ENCODE results near the gene COTL1.
A peak's percentile ranks its signal among the peaks of the same experiment; 100 is the strongest.
"Not testable (repeated sequence)": the region's sequence is repeated elsewhere in the genome, so short reads cannot be mapped to it uniquely, and the experiment has no call there.

COTL1 gene

GRCh38 chr16:84574191-84574590 is 43.7 kb downstream of the COTL1 start:
- no peak for FAIRE-seq
- DNase-seq (ENCODE audit: insufficient read length, low spot score) = no peak

DNA sequence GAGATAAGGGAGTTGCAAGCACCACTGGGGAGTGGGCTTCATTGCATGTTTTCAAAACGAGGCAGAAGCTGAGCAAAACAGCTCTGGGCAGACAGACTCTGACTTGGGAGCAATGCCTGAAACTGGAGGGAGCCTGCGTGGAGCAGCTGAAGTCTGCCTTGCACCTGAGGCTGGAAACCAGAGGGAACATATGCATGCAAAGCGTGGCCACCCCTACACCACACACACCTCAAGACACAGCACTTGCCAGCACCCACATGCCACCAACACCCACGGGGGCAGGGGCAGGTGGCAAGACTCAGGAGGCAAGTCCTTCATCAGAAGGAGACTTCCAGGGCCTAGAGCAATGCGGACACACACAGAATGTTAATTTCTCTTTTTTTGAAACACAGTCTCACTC is 45.8 kb downstream of the COTL1 start:
- no peak for FAIRE-seq
- no peak for DNase-seq (ENCODE audit: insufficient read length, low spot score)

DNA sequence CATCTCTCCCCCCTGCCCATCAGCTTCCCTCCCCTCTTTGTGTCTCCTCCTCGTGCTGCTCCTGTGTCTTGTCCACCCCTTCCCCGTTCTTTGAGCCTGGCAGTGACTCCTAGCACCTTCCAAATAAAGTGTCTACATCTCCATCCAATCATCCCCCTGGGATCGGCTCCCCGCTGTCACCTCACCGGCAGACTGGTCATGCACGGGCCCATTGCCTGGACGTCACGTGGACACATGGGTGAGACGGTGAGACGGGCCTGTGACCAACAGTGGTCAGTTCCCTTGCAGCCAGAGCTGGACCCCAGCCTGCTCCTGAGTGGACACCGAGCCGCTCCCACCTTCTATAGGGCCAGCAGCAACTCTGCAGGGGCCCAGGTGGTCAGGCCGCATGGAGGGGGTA is 46.4 kb downstream of the COTL1 start:
- peak; percentile 20 for FAIRE-seq
- DNase-seq (ENCODE audit: insufficient read length, low spot score) = no peak

GRCh38 chr16:84570739-84571403 is 47.0 kb downstream of the COTL1 start:
- no peak for DNase-seq (ENCODE audit: insufficient read length, low spot score)
- no peak for FAIRE-seq

GRCh38 chr16:84569382-84569987 is 48.4 kb downstream of the COTL1 start:
- DNase-seq (ENCODE audit: insufficient read length, low spot score) = no peak
- no peak for FAIRE-seq

GRCh38 chr16:84568066-84568465 is 49.8 kb downstream of the COTL1 start:
- FAIRE-seq = peak; percentile 54
- DNase-seq (ENCODE audit: insufficient read length, low spot score) = no peak

- DNase-seq (ENCODE audit: insufficient read length, low spot score) (no peak), FAIRE-seq (no peak)
Observed at GRCh38 chr16:84567286-84567962, 50.5 kb downstream of the COTL1 start.

GRCh38 chr16:84566545-84567257 is 51.2 kb downstream of the COTL1 start:
- DNase-seq (ENCODE audit: insufficient read length, low spot score) (no peak), FAIRE-seq (no peak)

DNA sequence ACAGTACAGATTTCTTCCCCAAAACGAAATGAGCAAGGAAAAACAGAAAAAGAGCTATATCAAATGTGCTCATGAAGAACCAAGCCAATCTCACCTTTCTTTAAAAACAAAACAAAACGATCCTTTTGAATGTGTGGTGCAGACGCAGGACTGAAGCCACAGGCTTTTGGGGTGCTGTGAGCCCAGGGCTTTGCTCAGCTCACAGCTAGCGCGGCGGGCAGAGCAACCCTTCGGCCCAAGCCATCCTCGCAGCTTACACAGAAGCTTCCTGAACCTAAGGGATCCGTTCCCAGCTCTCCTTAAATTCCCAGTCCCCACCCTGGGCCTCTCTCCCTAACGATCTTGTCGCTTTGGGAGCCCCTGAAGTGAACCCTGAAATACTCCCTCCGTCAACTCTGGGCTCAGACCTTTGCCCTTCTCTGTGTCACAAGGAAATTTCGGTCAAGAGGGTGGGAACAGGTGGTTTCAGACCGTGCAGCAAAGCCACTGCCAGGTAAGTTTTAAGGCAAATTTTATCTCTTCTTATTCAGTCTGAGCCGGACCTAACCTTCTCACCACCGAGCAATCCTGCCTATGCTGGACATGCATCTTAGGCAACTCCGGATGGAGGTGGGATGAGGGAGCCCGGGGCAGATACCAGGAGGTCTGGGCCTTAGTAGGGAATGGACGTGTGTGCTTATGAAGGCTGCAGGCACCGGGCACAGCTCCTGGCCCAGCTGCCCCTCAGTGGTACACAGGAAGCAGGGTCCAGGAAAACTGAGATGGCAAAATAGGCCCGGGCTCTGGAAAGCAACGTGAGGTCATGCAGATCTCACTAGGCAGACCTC is 52.0 kb downstream of the COTL1 start:
- DNase-seq (ENCODE audit: insufficient read length, low spot score) (no peak), FAIRE-seq (no peak)

DNA sequence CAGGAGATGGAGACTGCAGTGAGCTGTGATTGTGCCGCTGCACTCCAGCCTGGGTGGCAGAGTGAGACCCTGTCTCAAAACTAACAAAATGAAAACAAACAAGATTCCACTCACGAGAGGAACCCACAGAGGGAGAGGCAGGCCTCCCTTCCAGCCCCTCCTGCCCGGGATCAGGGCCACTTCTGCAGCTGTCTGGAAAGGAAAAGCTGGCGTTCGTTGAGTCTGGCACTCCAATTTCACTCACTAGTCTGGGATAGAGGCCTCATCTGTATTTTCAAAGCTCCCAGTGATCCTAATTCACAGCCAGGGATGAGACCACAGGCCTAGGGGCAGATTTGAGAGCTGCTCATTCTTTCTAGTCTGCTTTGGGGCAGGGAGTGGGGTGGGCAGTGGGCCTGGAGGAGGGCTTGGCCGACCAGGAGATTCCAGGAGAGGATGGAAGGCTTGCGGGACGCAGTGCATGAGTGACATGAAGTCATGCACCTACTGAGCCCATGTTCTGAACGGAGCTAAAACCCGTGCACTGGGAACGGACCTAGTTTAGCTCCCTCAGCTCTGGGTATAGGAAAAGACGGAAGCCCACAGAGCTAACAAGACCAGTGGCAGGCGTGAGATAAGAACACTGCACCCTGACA is 54.0 kb downstream of the COTL1 start:
- FAIRE-seq = no peak
- DNase-seq (ENCODE audit: insufficient read length, low spot score) = no peak

DNA sequence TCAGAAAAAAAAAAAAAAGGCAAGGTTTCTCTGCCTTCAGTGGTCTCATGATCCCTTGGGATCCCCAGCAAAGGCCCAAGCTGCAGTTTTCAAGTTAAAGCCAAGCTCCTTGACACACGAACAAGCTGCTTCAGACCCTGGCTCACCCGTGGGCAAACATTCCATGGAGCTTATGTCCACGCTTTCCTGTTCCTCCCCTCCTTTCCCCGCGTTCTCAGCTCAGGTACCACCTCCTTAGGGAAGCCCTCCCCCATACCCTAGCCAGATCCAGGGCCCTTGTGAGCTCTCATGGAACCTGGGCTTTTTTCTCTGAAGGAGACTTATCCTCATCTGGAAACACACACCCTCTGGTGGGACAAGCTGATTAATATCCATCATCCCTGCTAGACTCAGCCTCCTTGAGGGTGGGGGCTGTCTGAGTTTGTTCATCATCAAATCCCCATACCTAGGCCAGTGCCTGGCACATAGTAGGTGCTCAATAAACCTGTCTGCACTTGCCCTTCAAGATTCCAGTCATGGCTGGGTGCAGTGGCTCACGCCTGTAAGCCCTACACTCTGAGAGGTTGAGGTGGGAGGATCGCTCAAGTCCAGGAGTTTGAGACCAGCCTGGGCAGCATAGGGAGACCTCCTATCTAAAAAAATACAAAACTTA is 54.7 kb downstream of the COTL1 start:
- FAIRE-seq (no peak), DNase-seq (ENCODE audit: insufficient read length, low spot score) (no peak)

- FAIRE-seq = no peak
- DNase-seq (ENCODE audit: insufficient read length, low spot score) = no peak
Observed at GRCh38 chr16:84562174-84562815, 55.6 kb downstream of the COTL1 start.

DNA sequence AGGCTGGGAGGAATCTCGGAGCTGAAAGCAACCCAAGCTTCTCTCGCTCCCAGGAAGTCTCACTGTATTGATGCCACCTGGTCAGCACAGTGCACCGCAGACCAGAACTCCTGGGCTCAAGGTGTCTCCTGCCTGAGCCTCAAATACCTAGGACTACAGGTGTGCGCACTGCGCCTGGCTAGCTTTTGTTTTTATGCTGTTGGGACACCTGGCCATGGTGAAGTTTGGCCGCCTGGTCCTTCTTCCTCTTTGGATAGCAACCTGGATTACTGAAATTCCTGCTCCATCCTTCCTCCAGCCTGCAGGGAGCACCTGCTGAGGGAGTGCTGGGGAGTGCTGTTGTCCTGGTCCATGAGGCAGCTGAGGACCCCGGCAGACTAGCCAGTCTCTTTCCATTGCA is 56.6 kb downstream of the COTL1 start:
- FAIRE-seq (no peak), DNase-seq (ENCODE audit: insufficient read length, low spot score) (no peak)

DNA sequence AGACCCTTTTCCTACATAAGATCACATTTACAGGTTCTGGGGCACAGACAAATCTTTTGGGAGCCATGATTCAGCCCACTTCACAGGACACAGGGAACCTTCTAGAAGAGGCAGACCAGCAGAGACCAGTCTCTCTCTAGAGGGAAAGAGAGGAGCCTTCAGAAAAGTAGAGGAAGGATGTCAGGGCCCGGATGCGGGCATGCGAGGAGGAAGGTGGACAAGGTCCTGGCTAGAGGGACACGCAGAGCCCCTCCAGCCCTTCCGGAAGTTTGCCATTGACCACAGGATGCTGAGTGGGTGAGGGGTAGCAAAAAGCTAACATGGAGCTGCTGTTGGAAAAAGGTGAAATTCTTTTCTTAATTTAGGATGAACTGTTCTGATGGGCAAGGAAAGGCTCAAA is 57.6 kb downstream of the COTL1 start:
- no peak for DNase-seq (ENCODE audit: insufficient read length, low spot score)
- no peak for FAIRE-seq

DNA sequence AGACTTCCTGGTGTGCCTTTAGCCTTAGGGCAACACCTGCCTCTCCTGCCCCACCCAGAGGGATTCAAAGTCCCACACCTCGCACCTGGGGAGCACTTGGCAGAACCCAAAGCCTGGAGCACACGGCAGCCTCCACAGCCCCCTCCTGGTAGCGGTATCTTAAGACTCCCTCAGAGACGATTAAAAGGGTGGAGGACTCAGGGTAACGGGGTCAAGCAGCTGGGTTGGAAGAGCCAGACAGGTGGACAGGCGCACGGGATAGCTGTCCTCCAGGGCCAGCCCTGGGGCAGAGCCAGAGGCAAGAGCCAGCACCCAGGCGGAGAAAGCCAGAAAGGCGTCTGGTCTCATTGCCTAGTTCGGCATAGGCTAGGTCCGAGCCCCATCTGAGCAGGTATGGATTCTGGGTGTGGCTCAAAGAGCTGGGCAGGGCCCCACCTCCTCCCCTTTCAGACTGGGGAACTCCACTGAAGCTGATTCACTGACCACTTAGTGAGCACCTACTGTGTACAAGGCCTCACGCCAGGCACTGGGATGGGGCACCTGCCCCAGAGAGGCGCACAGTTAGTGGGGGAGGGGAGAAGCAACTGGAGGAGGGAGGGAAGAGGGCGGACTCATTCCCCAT is 58.5 kb downstream of the COTL1 start:
- DNase-seq (ENCODE audit: insufficient read length, low spot score) = no peak
- FAIRE-seq = no peak

DNA sequence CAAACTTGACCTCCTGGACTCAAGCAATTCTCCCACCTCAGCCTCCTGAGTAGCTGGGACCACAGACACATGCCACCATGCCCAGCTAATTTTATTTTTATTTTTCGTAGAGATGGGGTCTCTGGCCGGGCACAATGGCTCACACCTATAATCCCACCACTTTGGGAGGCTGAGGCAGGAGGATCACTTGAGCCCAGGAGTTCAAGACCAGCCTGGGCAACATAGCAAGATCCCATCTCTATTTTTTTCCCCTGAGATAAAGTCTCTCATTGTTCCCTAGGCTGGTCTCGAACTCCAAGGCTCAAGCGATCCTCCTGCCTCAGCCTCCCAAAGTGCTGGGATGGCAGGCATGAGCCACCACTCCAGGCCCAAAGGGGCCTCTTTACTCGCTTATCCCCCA is 59.0 kb downstream of the COTL1 start:
- not testable (repeated sequence) for DNase-seq (ENCODE audit: insufficient read length, low spot score); FAIRE-seq

DNA sequence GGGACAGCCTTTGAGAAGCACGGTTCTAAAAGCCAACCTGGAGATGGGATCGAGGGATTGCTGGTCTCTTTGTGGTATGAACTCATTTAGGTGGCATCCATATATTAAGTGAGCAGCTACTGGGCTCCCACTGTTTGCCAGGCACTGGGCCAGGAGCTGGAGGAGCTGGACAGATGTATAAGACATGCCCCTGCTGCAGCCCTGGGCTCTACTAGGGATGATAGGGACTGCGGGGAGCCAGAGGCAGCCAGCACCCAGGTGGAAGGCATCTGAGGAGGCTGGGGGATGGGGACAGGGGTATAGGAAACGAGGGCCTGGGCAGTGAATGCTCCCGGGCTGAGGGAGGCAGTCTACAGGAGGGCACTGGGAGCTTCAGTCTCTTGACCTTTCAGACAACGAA is 60.4 kb downstream of the COTL1 start:
- FAIRE-seq (no peak), DNase-seq (ENCODE audit: insufficient read length, low spot score) (no peak)

- DNase-seq (ENCODE audit: insufficient read length, low spot score) = no peak
- FAIRE-seq = no peak
Observed at GRCh38 chr16:84557059-84557458, 60.8 kb downstream of the COTL1 start.

Measured in HTR-8/SVneo (cell line).